Measurements from ENCODE around the gene AZI2. TPM values are rescaled to one million over a fixed set of nuclear protein-coding genes. Genes with fewer than 3 reads are reported as not detected.

AZI2 gene
- total and polyA plus RNA-seq, 7 experiments from 2014 or later = 39.2 to 54.0 (median 41.2) TPM

GRCh38 chr3:28334552-28334951 lies 14.1 kb downstream of the AZI2 start:
- no peaks in the 10 kb centered on the region for H3K27me3 Mint-ChIP-seq
- H3K4me1 Mint-ChIP-seq = peaks cover 3 to 19% (median 15%) of the 10 kb centered on the region in 7 donors
- DNase-seq (no peak), ATAC-seq (no peak)
- Histone ChIP-seq H3K27ac (ENCODE audit: low read depth, low read length) (no peak overlapping the region), H3K9me3 (ENCODE audit: control insufficient read depth in 2 of 3, low read length in 3 of 3) (no peaks in the 10 kb centered on the region), H3K27me3 (ENCODE audit: control insufficient read depth in 2 of 2, insufficient read depth in 2 of 2, low read length in 2 of 2) (no peaks in the 10 kb centered on the region), H3K4me1 (ENCODE audit: control insufficient read depth in 2 of 2, insufficient read depth in 2 of 2, low read length in 2 of 2) (peaks cover 0 to 4% of the 10 kb centered on the region in 2 donors), H3K4me3 (ENCODE audit: low read length) (no peak overlapping the region), H3K36me3 (ENCODE audit: control insufficient read depth in 2 of 3, insufficient read depth in 3 of 3, low read length in 3 of 3) (peaks cover 0 to 10% (median under 1%) of the 10 kb centered on the region in 3 experiments)
- H3K36me3 Mint-ChIP-seq = peaks cover 0 to 12% (median 0%) of the 10 kb centered on the region in 5 donors
- intact Hi-C loops (cut with micrococcal nuclease) = loop anchor here in 1 of 2 donors (1.0 kb wide), 1 partner anchor 8 kb away; no protein-coding TSS in a partner anchor
- H3K4me3 Mint-ChIP-seq = no peak overlapping the region
- ChIA-PET CTCF (interaction anchor here (0.7 kb wide), 1 partner anchor 626 kb away, joined by 4 read pairs; no protein-coding TSS in a partner anchor), POLR2A (interaction anchor here (4.7 kb wide), 1 partner anchor 15 kb away, joined by 23 read pairs; the partner anchor contains the start of genes AZI2 and ZCWPW2)
- no peak overlapping the region for H3K27ac Mint-ChIP-seq
- no peaks in the 10 kb centered on the region for H3K9me3 Mint-ChIP-seq

DNA sequence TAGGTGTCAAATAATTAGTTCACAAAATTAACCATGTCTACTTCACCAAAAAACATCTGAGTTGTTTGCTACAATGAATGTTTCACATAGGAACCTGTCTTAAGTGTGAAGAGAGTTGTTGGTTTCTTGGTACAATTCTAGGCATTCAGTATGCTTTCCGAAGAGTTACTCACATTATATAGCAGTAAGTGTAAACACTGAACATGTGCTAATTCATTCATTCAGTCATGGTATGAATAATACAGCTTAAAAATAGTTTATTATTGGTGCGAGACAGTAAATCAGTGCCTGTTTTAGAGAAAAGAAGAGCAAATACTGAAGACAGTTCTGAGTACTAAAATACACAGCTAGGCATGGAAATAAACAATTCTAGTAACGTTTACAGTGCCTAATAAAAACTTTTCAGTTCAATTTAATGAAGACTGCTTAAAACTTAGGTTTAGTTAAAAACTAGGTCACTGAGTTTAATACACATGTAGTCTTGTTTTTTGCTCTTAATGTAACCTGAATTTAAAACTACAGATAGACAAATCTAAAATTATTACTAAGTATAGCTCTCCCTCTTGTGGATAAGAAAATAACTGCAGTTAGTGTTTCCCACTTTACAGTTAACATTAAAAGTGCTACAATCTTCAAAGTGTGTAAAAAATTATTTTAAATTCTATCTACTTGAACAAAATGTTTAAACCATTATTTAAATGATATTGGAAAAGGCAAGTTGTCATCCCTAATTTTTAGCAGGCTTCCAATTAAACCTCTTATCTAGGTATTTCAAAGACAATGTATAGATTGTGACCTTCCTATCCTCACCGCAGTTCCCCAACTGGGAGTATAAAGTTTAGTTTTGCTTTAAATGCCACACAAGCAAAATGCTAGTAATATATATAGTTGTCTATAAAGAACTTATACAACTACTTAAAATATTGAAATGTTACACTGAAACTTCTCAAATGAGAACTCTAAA lies 20.2 kb downstream of the AZI2 start:
- CTCF ChIA-PET = interaction anchor here (0.7 to 6.1 kb wide), 9 partner anchors 8 to 649 kb away, joined by 3 to 65 read pairs (median 5); partner anchors contain the start of genes AZI2 and ZCWPW2
- H3K4me3 Mint-ChIP-seq = no peak overlapping the region

DNA sequence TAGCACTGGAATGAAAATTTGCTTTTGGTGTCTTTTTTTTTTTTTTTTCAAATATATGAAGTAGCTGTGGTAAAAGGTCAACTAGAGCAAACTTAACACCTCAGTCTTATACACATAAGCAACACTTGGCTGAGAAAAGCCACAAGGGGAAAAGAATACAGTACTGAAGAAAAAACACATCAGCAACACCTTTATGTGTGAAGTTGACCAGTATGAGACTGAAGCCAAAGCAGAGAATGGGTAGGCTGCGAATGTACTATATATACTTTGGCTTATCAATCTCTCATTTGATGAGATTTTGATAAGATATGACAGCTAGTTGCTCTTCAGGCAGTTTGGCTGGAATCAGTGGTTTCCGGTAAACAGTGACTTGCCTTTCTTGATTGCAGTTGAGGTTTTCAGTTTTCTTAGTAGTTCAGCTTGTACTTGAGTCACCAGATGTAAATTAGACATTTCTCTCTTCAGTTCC lies 22.1 kb downstream of the AZI2 start:
- Mint-ChIP-seq H3K4me3 (peak overlapping the region in 2 of 10 donors; percentile 25 to 36), H3K9me3 (no peaks in the 10 kb centered on the region), H3K27me3 (no peaks in the 10 kb centered on the region), H3K27ac (peak overlapping the region in 5 of 9 donors; percentile 51 to 64 (median 57)), H3K36me3 (peaks cover 0 to 22% (median 7%) of the 10 kb centered on the region in 5 donors), H3K4me1 (peaks cover 0 to 37% (median 8%) of the 10 kb centered on the region in 7 donors)
- peak in 1 of 9 donors; percentile 23 for DNase-seq
- ChIA-PET CTCF (interaction anchor here (0.6 to 6.1 kb wide), 9 partner anchors 9 to 896 kb away, joined by 3 to 65 read pairs (median 4); partner anchors contain the start of gene EOMES), POLR2A (interaction anchor here (0.6 to 0.7 kb wide), 2 partner anchors 395 to 937 kb away, joined by 3 read pairs; no protein-coding TSS in a partner anchor)
- intact Hi-C loops (cut with micrococcal nuclease) = loop anchor here (1.0 to 10.0 kb wide), 8 partner anchors 14 to 1014 kb away; partner anchors contain the start of genes CMC1 (in 2 of the 2), AZI2 (in 1 of the 2), NEK10 (in 1 of the 2) and ZCWPW2 (in 1 of the 2)
- peaks cover 0 to 27% of the 10 kb centered on the region in 2 donors for H3K4me1 ChIP-seq (ENCODE audit: control insufficient read depth in 2 of 2, insufficient read depth in 2 of 2, low read length in 2 of 2)
- peak; percentile 86 for ATAC-seq
- H3K36me3 ChIP-seq (ENCODE audit: control insufficient read depth in 2 of 3, insufficient read depth in 3 of 3, low read length in 3 of 3) = peaks cover 0 to 8% (median 0%) of the 10 kb centered on the region in 3 experiments
- no peaks in the 10 kb centered on the region for H3K27me3 ChIP-seq (ENCODE audit: control insufficient read depth in 2 of 2, insufficient read depth in 2 of 2, low read length in 2 of 2)
- H3K27ac ChIP-seq (ENCODE audit: low read depth, low read length) = no peak overlapping the region
- no peaks in the 10 kb centered on the region for H3K9me3 ChIP-seq (ENCODE audit: control insufficient read depth in 2 of 3, low read length in 3 of 3)
- H3K4me3 ChIP-seq (ENCODE audit: low read length) = no peak overlapping the region

More for the DNA sequence above, 20.2 kb downstream of the AZI2 start:
- no peaks in the 10 kb centered on the region for H3K27me3 ChIP-seq (ENCODE audit: control insufficient read depth in 2 of 2, insufficient read depth in 2 of 2, low read length in 2 of 2)
- H3K36me3 ChIP-seq (ENCODE audit: control insufficient read depth in 2 of 3, insufficient read depth in 3 of 3, low read length in 3 of 3) = peaks cover 0 to 12% (median 0%) of the 10 kb centered on the region in 3 experiments
- H3K4me1 Mint-ChIP-seq = peaks cover 0 to 35% (median 8%) of the 10 kb centered on the region in 7 donors
- ATAC-seq = peak; percentile 74
- peak in 6 of 9 donors; percentile 10 to 61 (median 47) for DNase-seq
- no peak overlapping the region for H3K27ac ChIP-seq (ENCODE audit: low read depth, low read length)
- peaks cover 0 to 19% (median 7%) of the 10 kb centered on the region in 5 donors for H3K36me3 Mint-ChIP-seq
- H3K9me3 ChIP-seq (ENCODE audit: control insufficient read depth in 2 of 3, low read length in 3 of 3) = no peaks in the 10 kb centered on the region
- H3K4me1 ChIP-seq (ENCODE audit: control insufficient read depth in 2 of 2, insufficient read depth in 2 of 2, low read length in 2 of 2) = peaks cover 0 to 27% of the 10 kb centered on the region in 2 donors
- intact Hi-C loops (cut with micrococcal nuclease) = loop anchor here (1.0 to 10.0 kb wide), 11 partner anchors 11 to 1194 kb away; partner anchors contain the start of genes CMC1 (in 1 of the 2) and NEK10 (in 1 of the 2)
- POLR2A ChIA-PET = interaction anchor here (2.0 kb wide), 1 partner anchor 20 kb away, joined by 5 read pairs; the partner anchor contains the start of genes AZI2 and ZCWPW2
- no peak overlapping the region for H3K27ac Mint-ChIP-seq
- H3K4me3 ChIP-seq (ENCODE audit: low read length) = no peak overlapping the region
- H3K27me3 Mint-ChIP-seq = no peaks in the 10 kb centered on the region
- H3K9me3 Mint-ChIP-seq = no peaks in the 10 kb centered on the region

GRCh38 chr3:28322464-28322863 lies 26.2 kb downstream of the AZI2 start:
- no peak overlapping the region for H3K4me3 ChIP-seq (ENCODE audit: low read length)
- Mint-ChIP-seq H3K27ac (no peak overlapping the region), H3K9me3 (no peaks in the 10 kb centered on the region), H3K27me3 (no peaks in the 10 kb centered on the region), H3K4me3 (no peak overlapping the region), H3K36me3 (peaks cover 0 to 38% (median 7%) of the 10 kb centered on the region in 5 donors), H3K4me1 (peaks cover 0 to 44% (median 8%) of the 10 kb centered on the region in 7 donors)
- intact Hi-C loops (cut with micrococcal nuclease) = loop anchor here in 1 of 2 donors (10.0 kb wide), 1 partner anchor 418 kb away; no protein-coding TSS in a partner anchor
- DNase-seq = no peak
- H3K27ac ChIP-seq (ENCODE audit: low read depth, low read length) = no peak overlapping the region
- peaks cover 0 to 20% of the 10 kb centered on the region in 2 donors for H3K4me1 ChIP-seq (ENCODE audit: control insufficient read depth in 2 of 2, insufficient read depth in 2 of 2, low read length in 2 of 2)
- no peaks in the 10 kb centered on the region for H3K9me3 ChIP-seq (ENCODE audit: control insufficient read depth in 2 of 3, low read length in 3 of 3)
- no peak for ATAC-seq
- ChIA-PET POLR2A (no interaction called here), CTCF (interaction anchor here (1.0 to 3.9 kb wide), 3 partner anchors 9 to 611 kb away, joined by 3 to 18 read pairs (median 5); no protein-coding TSS in a partner anchor)
- H3K27me3 ChIP-seq (ENCODE audit: control insufficient read depth in 2 of 2, insufficient read depth in 2 of 2, low read length in 2 of 2) = no peaks in the 10 kb centered on the region
- peaks cover 0 to 15% (median 0%) of the 10 kb centered on the region in 3 experiments for H3K36me3 ChIP-seq (ENCODE audit: control insufficient read depth in 2 of 3, insufficient read depth in 3 of 3, low read length in 3 of 3)

DNA sequence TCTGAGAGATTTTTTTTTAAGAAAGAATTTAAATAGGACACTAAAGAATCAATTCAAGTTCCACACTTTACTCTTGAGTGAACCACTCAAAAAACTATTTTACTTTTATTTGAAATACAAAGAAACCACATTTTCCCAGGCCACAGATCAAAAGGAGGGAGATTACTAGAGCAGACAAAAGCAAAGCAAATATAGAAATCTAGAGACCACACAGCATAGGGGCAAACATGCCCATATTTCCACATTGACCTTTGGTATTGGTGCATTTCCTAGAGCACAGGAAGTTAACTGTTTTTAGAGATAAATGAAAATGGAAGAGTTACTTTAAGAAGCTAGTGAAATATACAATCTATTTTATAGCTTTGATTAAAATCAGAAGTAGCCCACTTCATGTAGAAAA lies 27.6 kb downstream of the AZI2 start:
- intact Hi-C loops (cut with micrococcal nuclease) = loop anchor here in 1 of 2 donors (10.0 kb wide), 1 partner anchor 416 kb away; no protein-coding TSS in a partner anchor
- H3K27ac Mint-ChIP-seq = peak overlapping the region in 2 of 9 donors; percentile 13 to 18

More for the DNA sequence above, 27.6 kb downstream of the AZI2 start:
- H3K36me3 ChIP-seq (ENCODE audit: control insufficient read depth in 2 of 3, insufficient read depth in 3 of 3, low read length in 3 of 3) = peaks cover 0 to 15% (median 0%) of the 10 kb centered on the region in 3 experiments
- Mint-ChIP-seq H3K27me3 (no peaks in the 10 kb centered on the region), H3K4me1 (peaks cover 0 to 32% (median 7%) of the 10 kb centered on the region in 7 donors), H3K9me3 (no peaks in the 10 kb centered on the region), H3K36me3 (peaks cover 0 to 38% (median 7%) of the 10 kb centered on the region in 5 donors), H3K4me3 (no peak overlapping the region)
- ChIA-PET CTCF (interaction anchor here (2.1 to 3.9 kb wide), 2 partner anchors 7 to 609 kb away, joined by 5 to 18 read pairs; no protein-coding TSS in a partner anchor), POLR2A (no interaction called here)
- DNase-seq (no peak), ATAC-seq (no peak)
- no peaks in the 10 kb centered on the region for H3K9me3 ChIP-seq (ENCODE audit: control insufficient read depth in 2 of 3, low read length in 3 of 3)
- no peak overlapping the region for H3K27ac ChIP-seq (ENCODE audit: low read depth, low read length)
- peaks cover 0 to 17% of the 10 kb centered on the region in 2 donors for H3K4me1 ChIP-seq (ENCODE audit: control insufficient read depth in 2 of 2, insufficient read depth in 2 of 2, low read length in 2 of 2)
- H3K4me3 ChIP-seq (ENCODE audit: low read length) = no peak overlapping the region
- no peaks in the 10 kb centered on the region for H3K27me3 ChIP-seq (ENCODE audit: control insufficient read depth in 2 of 2, insufficient read depth in 2 of 2, low read length in 2 of 2)

Data from naive thymus-derived CD4-positive, alpha-beta T cell (primary cell).